ENCODE results near the gene CREB3L2.

Gene CREB3L2

GRCh38 chr7:137898839-137899721, 102.8 kb downstream of the CREB3L2 start:
- peak; percentile 58 to 59 for DNase-seq (ENCODE audit: low read depth in 2 of 2)

GRCh38 chr7:137895301-137896221, 106.3 kb downstream of the CREB3L2 start:
- no peak for DNase-seq (ENCODE audit: low read depth in 2 of 2)

GRCh38 chr7:137893143-137893742, 108.6 kb downstream of the CREB3L2 start:
- no peak for DNase-seq (ENCODE audit: low read depth in 2 of 2)

- DNase-seq (ENCODE audit: low read depth in 2 of 2) = no peak
These were observed 110.8 kb downstream of the CREB3L2 start for GRCh38 chr7:137891016-137891655.

GRCh38 chr7:137890449-137890921, 111.4 kb downstream of the CREB3L2 start:
- no peak for DNase-seq (ENCODE audit: low read depth in 2 of 2)

GRCh38 chr7:137888241-137888640, 113.6 kb downstream of the CREB3L2 start:
- DNase-seq (ENCODE audit: low read depth in 2 of 2) = no peak

GRCh38 chr7:137886746-137887145, 115.1 kb downstream of the CREB3L2 start:
- no peak for DNase-seq (ENCODE audit: low read depth in 2 of 2)

- no peak for DNase-seq (ENCODE audit: low read depth in 2 of 2)
These were observed 115.6 kb downstream of the CREB3L2 start for GRCh38 chr7:137886281-137886680.

GRCh38 chr7:137885678-137886077, 116.2 kb downstream of the CREB3L2 start:
- no peak for DNase-seq (ENCODE audit: low read depth in 2 of 2)

GRCh38 chr7:137882806-137883205, 119.1 kb downstream of the CREB3L2 start:
- DNase-seq (ENCODE audit: low read depth in 2 of 2) = no peak

GRCh38 chr7:137882261-137882668, 119.6 kb downstream of the CREB3L2 start:
- DNase-seq (ENCODE audit: low read depth in 2 of 2) = no peak

- no peak for DNase-seq (ENCODE audit: low read depth in 2 of 2)
These were observed 120.2 kb downstream of the CREB3L2 start for GRCh38 chr7:137881607-137882260.

- DNase-seq (ENCODE audit: low read depth in 2 of 2) = no peak
These were observed 121.5 kb downstream of the CREB3L2 start for GRCh38 chr7:137880432-137880831.

GRCh38 chr7:137879357-137880158, 122.3 kb downstream of the CREB3L2 start:
- no peak for DNase-seq (ENCODE audit: low read depth in 2 of 2)

GRCh38 chr7:137878333-137878961, 123.4 kb downstream of the CREB3L2 start:
- DNase-seq (ENCODE audit: low read depth in 2 of 2) = no peak

- DNase-seq (ENCODE audit: low read depth in 2 of 2) = no peak
These were observed 124.7 kb downstream of the CREB3L2 start for GRCh38 chr7:137877027-137877675.

- DNase-seq (ENCODE audit: low read depth in 2 of 2) = no peak
These were observed 126.1 kb downstream of the CREB3L2 start for GRCh38 chr7:137875746-137876145.

GRCh38 chr7:137873979-137874777, 127.7 kb downstream of the CREB3L2 start:
- DNase-seq (ENCODE audit: low read depth in 2 of 2) = no peak
